Endothelial cell of umbilical vein (primary cell): ENCODE measurements around the gene QSOX2.

Source experiments
- CTCF ChIP-seq, 2 donors: IDR thresholded peaks; 1 replicate in 1 of 2; 2 replicates in 1 of 2; pipeline ENCODE4 v1.5.1; 2011; ENCODE audit warnings: low read length in 2 of 2, mild to moderate bottlenecking in 2 of 2, moderate library complexity in 2 of 2, control low read depth in 1 of 2, inconsistent platforms in 1 of 2, low read depth in 1 of 2; ENCODE audit not compliant: insufficient read depth in 1 of 2; ENCODE audit errors: extremely low read depth in 1 of 2
- POLR2A ChIP-seq: IDR thresholded peaks from 2 replicates; pipeline ENCODE4 v1.6.1; 2012; ENCODE audit warnings: low read depth, mild to moderate bottlenecking, control low read depth, low read length

GRCh38 chr9:136252846-136253245, 7.2 kb upstream of the QSOX2 start:
- TF ChIP-seq POLR2A (no peak), CTCF (IDR thresholded peaks at IDR 0.05; ENCODE audit: extremely low read depth in 1 of 2, insufficient read depth in 1 of 2, low read depth in 1 of 2, low read length in 2 of 2) (no peak)
